ENCODE data around the gene CAB39.
A peak's percentile ranks its signal among the peaks of the same experiment; 100 is the strongest.

The CAB39 gene

GRCh38 chr2:230823264-230823964 is 110.8 kb downstream of the CAB39 start:
- no peak for DNase-seq

DNA sequence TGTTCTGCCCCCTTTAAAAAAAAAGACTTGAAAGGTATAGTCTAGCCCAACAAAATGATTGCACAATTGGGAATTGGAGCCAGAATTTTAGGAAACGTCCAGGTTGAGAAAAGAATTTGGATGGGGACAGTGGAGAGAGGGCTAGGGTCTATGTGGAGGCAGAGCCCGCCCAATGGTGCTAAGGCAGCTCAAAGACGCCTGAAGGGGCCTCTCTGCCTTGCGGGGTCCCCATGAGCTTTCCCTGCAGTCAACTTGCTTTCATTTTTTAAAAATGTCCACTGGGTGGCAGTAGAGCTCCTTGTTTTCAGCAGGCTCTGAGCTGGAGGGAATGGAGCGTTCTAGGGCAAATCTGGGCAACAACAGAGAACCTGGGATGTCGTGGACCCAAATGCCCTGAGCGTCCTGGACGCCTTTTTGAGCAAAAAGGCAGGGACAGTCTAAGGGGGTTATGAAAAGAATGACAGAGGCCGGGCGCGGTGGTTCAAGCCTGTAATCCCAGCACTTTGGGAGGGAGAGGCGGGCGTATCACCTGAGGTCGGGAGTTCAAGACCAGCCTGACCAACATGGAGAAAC is 111.8 kb downstream of the CAB39 start:
- DNase-seq, result peak; percentile 97

DNA sequence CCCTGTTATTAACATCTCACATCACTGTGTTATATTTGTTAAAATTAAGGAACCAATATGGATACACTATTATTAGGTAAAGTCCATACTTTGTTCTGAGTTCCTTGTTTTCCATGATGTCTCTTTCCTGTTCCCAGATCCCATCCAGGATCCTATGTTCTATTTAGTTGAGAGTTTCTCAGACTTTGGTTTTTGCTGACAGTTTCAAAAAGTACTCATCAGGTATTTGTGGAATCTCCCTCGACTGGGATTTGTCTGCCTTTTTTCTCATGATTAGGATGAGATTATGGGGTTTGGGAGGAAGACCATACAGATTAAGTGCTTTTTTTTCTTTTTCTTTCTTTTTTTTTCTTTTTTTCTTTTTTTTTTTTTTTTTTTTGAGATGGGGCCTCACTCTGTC is 112.7 kb downstream of the CAB39 start:
- DNase-seq, result no peak

DNA sequence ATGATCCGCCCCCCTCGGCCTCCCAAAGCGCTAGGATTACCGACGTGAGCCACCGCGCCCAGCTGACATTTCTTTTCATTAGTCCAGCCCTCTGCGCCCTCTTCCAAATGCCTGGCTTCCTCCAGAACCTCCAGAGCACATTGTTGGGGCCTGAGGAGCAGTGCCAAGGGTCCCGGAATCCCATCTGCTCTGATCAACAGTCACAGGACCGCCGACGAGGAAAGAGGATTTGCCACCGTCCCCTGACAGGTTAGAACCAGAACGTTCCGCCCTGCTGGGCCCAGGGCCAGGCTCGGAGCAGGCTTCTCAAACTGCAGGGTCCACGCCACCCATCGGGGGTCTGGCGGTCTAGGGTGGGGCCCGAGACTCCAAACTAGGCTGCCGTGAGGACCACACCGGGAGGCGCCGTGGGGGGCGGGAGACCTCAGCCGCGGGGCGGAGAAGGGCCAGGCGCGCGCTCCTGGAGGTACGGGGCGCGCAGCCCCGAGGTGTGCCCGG is 115.2 kb downstream of the CAB39 start:
- no peak for DNase-seq

GRCh38 chr2:230828272-230828961 is 115.8 kb downstream of the CAB39 start:
- no peak for DNase-seq

DNA sequence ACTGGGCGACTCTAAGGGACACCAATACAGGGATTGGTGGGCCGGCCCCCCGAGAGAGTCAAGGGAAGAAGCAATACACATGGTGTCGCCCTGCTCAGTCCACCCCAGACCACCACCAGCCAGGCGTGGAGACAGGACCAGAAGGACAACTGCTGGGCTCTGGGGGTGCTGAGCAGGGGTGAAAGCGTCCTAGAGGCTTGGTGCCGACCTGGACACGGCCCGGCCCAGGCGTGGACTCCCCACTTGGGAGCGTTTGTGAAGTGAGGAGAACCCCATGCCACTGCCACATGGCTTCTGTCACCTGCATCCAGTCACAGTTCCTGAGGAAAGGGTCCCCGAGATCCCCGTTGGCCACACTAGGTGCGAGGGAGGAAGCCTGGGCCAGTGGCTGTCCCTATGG is 116.7 kb downstream of the CAB39 start:
- no peak for DNase-seq

DNA sequence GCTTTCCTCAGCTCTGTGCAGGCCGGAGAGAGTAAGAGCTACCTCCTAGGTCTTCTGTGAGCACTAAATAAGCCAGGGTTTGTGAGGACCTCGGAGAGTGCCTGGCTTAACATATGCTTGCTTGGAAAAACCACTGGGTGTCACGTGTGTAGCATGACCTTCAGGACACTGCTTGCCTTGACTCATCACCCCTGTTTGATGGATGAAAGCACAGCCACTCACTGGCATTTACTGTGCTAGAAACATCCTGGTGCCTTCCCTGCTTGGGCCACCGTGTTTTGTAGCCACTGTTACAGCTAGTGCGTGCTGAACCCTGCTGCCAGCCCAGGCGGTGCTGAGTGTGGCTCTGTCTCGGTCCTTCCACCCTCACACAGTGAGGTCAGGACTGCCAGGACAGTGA is 117.3 kb downstream of the CAB39 start:
- DNase-seq, result no peak

DNA sequence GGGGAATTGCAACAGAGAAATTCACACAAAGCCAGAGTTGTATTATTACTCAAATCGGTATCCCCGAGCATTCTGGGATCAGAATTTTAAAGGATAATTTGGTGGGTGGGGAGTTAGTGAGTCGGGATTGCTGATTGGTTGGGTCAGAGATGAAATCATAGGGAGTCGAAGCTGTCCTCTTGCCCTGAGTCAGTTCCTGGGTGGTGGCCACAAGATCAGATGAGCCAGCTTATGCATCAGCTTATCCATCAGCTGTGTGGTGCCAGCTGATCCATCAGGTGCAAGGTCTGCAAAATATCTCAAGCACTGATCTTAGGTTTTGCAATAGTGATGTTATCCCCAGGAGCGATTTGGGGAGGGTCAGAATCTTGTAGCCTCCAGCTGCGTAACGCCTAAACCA is 117.8 kb downstream of the CAB39 start:
- no peak for DNase-seq

DNA sequence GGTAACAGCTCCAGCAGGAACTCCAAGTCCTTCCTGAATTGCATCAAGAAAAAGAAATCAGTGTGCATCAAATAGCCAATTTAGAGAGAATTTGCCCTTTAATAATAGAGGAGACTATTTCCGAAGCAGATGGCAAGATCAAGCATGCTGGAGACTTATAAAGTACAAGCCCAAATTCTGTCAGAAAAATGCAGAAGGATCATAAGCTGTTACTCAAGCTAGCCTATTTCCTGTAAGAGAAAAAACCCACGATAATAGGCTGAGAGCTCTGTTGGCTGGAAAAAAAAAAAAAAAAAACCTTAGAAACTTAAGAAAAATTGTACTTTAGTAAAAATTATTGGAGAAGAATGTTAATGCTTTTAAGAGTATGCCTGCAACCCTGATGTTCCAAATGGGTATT is 127.7 kb downstream of the CAB39 start:
- DNase-seq, result no peak

DNA sequence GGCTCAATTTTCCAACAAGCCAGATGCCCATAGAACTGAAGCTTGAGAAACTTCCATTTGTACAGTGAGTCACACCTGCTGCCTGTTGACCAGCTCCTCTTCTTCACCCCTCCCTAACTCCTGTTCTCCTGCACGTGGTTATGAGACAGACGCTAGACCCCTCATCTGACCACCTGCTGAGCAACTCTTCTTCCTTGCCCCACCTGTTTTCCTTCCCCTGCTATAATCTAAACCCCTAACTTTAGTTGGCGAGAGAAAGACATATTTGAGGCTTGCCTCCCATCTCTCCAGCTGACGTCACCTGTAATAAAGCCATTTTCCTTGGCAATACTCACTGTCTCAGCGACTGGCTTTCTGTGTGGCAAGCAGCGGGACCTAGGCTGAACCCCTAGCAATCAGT is 129.8 kb downstream of the CAB39 start:
- no peak for DNase-seq

GRCh38 chr2:230843132-230843531 is 130.5 kb downstream of the CAB39 start:
- DNase-seq, result no peak

DNA sequence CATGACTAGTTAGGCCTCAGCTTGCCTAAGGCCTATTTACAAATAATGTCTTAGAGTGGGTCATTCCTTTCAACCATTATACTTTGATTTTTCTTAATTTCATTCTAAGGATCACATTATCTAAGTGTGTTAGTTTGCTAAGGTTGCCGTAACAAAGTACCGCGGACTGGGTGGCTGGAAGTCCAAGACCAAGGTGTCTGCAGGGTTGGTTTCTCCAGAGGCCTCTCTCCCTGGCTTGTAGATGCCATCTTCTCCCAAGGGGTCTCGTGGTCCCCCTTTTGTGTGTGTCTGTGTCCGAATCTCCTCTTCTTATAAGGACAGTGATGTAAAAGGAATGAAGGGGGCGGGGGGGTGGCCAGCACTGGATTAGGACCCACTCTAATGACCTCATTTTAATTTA is 133.7 kb downstream of the CAB39 start:
- DNase-seq, result no peak

DNA sequence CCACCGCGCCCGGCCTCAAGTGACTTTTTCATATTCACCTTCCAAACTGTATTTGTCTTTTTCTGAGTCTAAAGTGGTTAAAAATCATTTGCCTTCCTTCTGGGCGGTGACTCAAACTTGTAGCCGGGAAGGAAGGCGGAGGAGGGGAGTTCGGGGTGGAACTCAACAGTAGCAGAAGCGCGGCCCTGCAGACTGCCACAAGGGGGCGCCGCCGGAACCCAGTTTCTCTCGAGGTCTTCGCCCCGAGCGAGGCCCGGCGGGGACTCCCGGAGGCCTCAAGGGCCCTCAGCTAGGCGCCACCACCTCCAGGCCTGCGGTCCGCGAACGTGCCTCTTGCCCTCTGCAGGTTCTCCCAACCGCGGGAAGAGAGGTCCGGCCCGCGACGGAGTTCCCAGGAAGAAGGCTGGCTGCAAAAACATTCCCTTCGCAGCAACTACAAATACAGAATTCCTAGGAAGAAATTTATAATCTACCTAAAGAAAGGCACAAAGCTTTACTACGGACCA is 135.3 kb downstream of the CAB39 start:
- peak; percentile 88 for DNase-seq

GRCh38 chr2:230849633-230850357 is 137.2 kb downstream of the CAB39 start:
- DNase-seq, result no peak

GRCh38 chr2:230850358-230850658 is 137.7 kb downstream of the CAB39 start:
- no peak for DNase-seq

- no peak for DNase-seq
Measured at GRCh38 chr2:230852113-230852512, 139.5 kb downstream of the CAB39 start.

DNA sequence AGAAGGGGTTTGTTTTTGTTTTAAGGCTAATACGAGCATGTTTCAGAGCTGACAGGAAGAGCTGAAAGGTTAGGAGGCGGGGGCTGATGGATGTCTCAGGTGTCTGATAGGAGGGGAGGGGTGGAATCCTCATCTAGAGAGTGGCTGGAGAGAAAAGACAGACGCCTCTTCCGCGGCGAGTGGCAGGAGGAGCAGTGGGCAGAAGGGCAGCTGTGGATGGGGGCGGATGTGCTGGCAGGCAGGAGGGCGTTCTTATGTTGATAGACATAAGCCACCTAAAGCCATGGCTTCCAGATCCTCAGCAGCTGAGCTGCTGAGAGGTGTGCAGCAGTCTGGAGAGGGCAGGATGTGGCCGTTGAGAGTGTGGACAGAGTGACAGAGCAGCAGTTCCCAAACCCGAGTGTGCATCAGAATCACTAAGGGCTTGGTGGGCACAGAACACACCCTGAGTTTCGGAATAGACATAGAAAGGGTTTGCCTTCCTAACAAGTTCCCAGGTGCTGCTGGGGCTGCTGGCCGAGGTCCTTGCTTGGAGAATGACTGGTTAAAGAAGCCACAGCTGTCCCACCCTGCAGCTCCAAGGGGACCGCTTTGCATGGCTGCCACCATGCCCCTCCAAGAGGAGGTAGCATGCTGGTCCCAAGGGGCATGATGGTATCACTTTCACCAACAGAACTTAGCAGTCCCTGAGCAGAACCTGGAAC is 149.1 kb downstream of the CAB39 start:
- DNase-seq, result peak; percentile 97

DNA sequence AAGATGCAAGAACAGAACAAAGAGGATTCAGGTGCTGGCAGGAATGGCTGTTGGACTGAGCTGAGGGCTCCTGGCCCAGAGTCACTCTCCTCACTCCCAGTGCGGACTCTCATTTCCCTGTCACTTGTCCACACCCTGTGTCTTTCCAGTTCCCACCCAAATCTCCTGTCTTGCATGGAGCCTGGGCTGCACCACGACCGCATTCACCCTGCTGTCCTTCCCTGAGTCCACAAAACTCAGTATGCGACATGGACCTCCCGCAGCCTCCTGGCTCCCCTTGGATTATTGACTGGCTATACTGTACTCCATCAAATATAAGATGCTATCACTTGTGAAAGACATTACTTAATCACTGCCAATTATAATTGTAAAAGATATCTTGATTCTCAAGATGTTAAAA is 149.7 kb downstream of the CAB39 start:
- no peak for DNase-seq

- DNase-seq, result no peak
Measured at GRCh38 chr2:230863031-230863430, 150.4 kb downstream of the CAB39 start.

DNA sequence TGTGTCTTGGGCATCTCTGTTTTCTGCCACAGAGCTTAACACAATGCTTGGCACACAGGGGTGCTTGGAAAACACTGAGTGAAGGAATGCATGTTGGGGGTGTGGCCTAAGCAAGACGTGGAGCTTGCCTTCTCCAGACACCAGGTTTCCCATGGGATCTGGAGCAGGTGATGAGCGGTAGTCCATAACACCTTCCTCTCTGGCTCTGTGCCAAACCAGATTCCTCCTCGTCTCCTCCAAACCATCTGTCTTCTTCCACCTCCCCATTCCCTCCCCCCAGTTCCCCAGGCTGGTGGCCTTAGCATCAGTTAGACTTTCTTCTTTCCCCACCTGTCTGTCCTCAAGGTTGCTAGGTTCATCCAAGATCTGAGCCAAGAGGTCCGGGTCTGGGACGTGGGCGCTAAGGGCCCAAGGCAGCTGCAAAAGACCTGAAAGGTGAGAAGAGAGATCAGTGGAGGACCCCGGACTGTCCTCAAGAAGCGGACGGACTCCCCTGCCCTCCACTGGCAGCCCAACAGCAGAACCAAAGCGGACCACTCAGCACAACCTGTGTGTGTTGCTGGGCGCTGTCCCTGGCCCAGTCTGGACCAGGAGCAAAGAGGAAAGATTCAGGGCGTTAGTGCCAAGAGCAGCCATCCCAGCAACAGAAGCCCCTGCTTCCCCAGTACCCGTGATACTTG is 150.9 kb downstream of the CAB39 start:
- no peak for DNase-seq

- no peak for DNase-seq
Measured at GRCh38 chr2:230864122-230864604, 151.5 kb downstream of the CAB39 start.
